Spleen (tissue), 11 donors: Measurements from ENCODE around the gene SCN4B. TPM values are rescaled to one million over a fixed set of nuclear protein-coding genes. Genes with fewer than 3 reads are reported as not detected.

ENCODE experiments used
- DNase-seq: peaks from one replicate; pipeline ENCODE4 v3.0.0-alpha.2; 2020
- H3K27ac ChIP-seq, 8 donors: fragments of 200-600 bp; sonication (generic) in 7 of 8; 1 replicate in 4 of 8; 2 replicates in 4 of 8; pipeline versions ENCODE4 v1.5.0 to v1.8.0; 2016 to 2021; ENCODE audit warnings: inconsistent platforms in 4 of 8, mild to moderate bottlenecking in 4 of 8, moderate library complexity in 1 of 8
- H3K27me3 ChIP-seq, 7 donors: fragments of 200-600 bp; sonication (generic) in 6 of 7; replicated peaks in 1 of 7; 1 replicate in 4 of 7; 2 replicates in 3 of 7; pipeline versions ENCODE4 v1.5.0 to v1.8.0; 2016 to 2021; ENCODE audit warnings: inconsistent platforms in 3 of 7, mild to moderate bottlenecking in 1 of 7
- H3K36me3 ChIP-seq, 6 donors: fragments of 200-600 bp; sonication (generic) in 5 of 6; 1 replicate in 4 of 6; 2 replicates in 2 of 6; pipeline versions ENCODE4 v1.5.0 to v1.8.0; 2016 to 2021; ENCODE audit warnings: inconsistent platforms in 2 of 6
- H3K4me1 ChIP-seq, 6 donors: fragments of 200-600 bp; sonication (generic) in 5 of 6; 1 replicate in 3 of 6; 2 replicates in 3 of 6; pipeline versions ENCODE4 v1.5.0 to v1.8.0; 2016 to 2021; ENCODE audit warnings: inconsistent platforms in 3 of 6
- H3K4me3 ChIP-seq, 8 donors: fragments of 200-600 bp; sonication (generic) in 7 of 8; 1 replicate in 4 of 8; 2 replicates in 4 of 8; pipeline versions ENCODE4 v1.5.0 to v1.8.0; 2016 to 2021; ENCODE audit warnings: inconsistent platforms in 4 of 8, mild to moderate bottlenecking in 4 of 8, moderate library complexity in 2 of 8
- H3K9me3 ChIP-seq, 8 donors: fragments of 200-600 bp; sonication (generic) in 7 of 8; 1 replicate in 4 of 8; 2 replicates in 4 of 8; pipeline versions ENCODE4 v1.5.0 to v1.8.0; 2016 to 2021; ENCODE audit warnings: inconsistent platforms in 4 of 8
- POLR2A ChIP-seq, 3 donors: fragments of 450-650 bp; IDR thresholded peaks; one replicate each; pipeline ENCODE4 v1.5.1; 2017; ENCODE audit warnings: antibody characterized with exemption in 3 of 3, mild to moderate bottlenecking in 1 of 3
- POLR2AphosphoS5 ChIP-seq, 3 donors: sonication (generic); formaldehyde crosslinking; IDR thresholded peaks; one replicate each; pipeline ENCODE4 v1.5.1; 2017; ENCODE audit warnings: antibody characterized with exemption in 3 of 3
- WGBS, 5 donors: extraction: QIAGEN DNeasy Blood & Tissue Kit in 3 of 5; methylation state at CpG; one replicate each; pipeline versions ENCODE4 v1.1.5 to v1.1.7; 2013 to 2018; 5-methylcytosine and 5-hydroxymethylcytosine counted together
- intact Hi-C: fragments of 100-400 bp; cut with DNase I; formaldehyde crosslinking; loops from one replicate; pipeline ENCODE4 v1.15.0; 2023; ENCODE audit warnings: low total_unique reads
- polyA plus RNA-seq, 3 donors: library from polyadenylated mRNA; stranded (reverse); fragments of 200-250 nt; gene quantifications; one replicate each; pipeline ENCODE4 v1.2.1, GENCODE V29; 2013
- total RNA-seq, 7 donors: library from RNA; depleted of rRNA in 3 of 7; stranded (reverse); fragments of >200 nt in 3 of 7; fragmentation: NEBNext Ultra II Directional in 4 of 7; extraction: Animal tissue kit (Norgen Biotek cat#: 25700) in 4 of 7; gene quantifications; one replicate each; pipeline versions ENCODE4 v1.1.0 to v1.2.1, GENCODE V29; 2016 to 2021
- TF ChIP-seq, protein P1 (sequence below), 11 experiments: fragments of 200-600 bp in 7 of 11; fragments of 450-650 bp in 4 of 11; sonication (generic) in 4 of 11; IDR thresholded peaks in 8 of 11; conservative IDR thresholded peaks in 3 of 11; 1 replicate in 7 of 11; 2 replicates in 4 of 11; pipeline versions ENCODE4 v1.4.0 to v1.8.0; 2016 to 2021; ENCODE audit warnings: antibody characterized with exemption in 11 of 11, inconsistent platforms in 4 of 11, mild to moderate bottlenecking in 1 of 11
- donor health status: healthy with polysubstance abuse.
- donor health status: DM: no; HTN: no; CAD: no; lungs with moderate emphysema.
- donor health status: DM: no; HTN: no; CAD: no.
- donor health status: Bipolar disorder and iron deficiency.
- donor health status: healthy.
- donor health status: DM: no; HTN: no; CAD: no.
- donor health status: DM: yes; HTN: yes; CAD: no.

The SCN4B gene
- total and polyA plus RNA-seq, 10 donors = 0.06 to 1.9 (median 0.41) TPM; not detected in 2

DNA sequence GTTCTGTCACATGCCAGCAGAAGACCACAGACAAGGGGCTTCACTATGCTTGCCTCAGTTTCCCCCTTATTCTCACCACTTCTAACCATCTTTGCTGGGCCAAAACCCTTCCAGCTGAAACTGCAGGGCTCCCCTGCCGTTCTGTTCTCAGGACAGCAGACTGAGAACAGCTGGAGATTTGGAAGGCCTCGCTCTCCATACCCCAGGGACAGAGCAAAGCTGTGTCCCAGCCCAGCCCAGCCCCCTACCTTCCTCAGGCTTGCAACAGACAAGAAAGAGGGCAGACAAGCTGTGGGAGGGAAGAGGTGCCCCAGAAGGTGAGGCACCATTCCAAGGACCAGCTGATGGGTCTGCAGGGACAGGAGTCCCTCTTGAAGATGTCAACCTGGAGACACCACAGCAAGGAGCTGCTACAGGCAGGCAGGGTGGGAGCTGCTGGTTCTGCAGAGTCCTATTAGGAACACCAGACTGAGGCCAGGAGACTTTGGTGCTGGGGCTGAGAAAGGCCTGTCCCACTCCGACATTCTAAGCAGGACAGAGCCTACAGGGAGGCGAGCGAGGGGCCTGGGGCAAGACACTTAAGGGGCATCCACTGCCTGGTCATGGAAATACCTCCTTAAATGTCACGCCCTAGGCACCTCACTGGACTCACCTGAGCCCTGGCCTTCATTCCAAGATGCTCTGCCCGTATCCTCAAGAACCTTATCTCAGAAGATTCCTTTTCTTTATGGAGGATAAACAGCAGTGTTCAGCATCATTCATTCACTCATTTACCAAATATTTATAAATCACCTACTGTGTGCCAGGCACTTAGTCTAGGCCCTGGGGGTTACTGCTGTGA lies 16.9 kb upstream of the SCN4B start:
- H3K4me3 ChIP-seq = no peak overlapping the region
- no peak for TF ChIP-seq POLR2A (IDR thresholded peaks at IDR 0.05)
- TF ChIP-seq, protein P1, sequence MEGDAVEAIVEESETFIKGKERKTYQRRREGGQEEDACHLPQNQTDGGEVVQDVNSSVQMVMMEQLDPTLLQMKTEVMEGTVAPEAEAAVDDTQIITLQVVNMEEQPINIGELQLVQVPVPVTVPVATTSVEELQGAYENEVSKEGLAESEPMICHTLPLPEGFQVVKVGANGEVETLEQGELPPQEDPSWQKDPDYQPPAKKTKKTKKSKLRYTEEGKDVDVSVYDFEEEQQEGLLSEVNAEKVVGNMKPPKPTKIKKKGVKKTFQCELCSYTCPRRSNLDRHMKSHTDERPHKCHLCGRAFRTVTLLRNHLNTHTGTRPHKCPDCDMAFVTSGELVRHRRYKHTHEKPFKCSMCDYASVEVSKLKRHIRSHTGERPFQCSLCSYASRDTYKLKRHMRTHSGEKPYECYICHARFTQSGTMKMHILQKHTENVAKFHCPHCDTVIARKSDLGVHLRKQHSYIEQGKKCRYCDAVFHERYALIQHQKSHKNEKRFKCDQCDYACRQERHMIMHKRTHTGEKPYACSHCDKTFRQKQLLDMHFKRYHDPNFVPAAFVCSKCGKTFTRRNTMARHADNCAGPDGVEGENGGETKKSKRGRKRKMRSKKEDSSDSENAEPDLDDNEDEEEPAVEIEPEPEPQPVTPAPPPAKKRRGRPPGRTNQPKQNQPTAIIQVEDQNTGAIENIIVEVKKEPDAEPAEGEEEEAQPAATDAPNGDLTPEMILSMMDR (IDR thresholded peaks at IDR 0.05 in 8 of 11, conservative IDR thresholded peaks at IDR 0.05 in 3 of 11) = no peak
- TF ChIP-seq POLR2AphosphoS5 (IDR thresholded peaks at IDR 0.05) = no peak
- 69 to 84% (median 78%) methylated on average over 6 to 7 of the region's 7 CpGs for WGBS, 5 donors
- H3K27me3 ChIP-seq = peaks cover 0 to 69% (median 3%) of the 10 kb centered on the region in 7 donors
- intact Hi-C loops = no loop called here
- H3K36me3 ChIP-seq = no peaks in the 10 kb centered on the region
- no peaks in the 10 kb centered on the region for H3K9me3 ChIP-seq
- no peak overlapping the region for H3K27ac ChIP-seq
- no peak for DNase-seq
- H3K4me1 ChIP-seq = peaks cover 0 to 11% (median 7%) of the 10 kb centered on the region in 6 donors

- WGBS, 5 donors = 75 to 100% (median 83%) methylated on average over 3 of the region's 3 CpGs
- no peak for DNase-seq
Measured at GRCh38 chr11:118168751-118169150, 16.1 kb upstream of the SCN4B start.

GRCh38 chr11:118168316-118168715 lies 15.7 kb upstream of the SCN4B start:
- Histone ChIP-seq H3K4me1 (peaks cover 0 to 11% (median 7%) of the 10 kb centered on the region in 6 donors), H3K36me3 (no peaks in the 10 kb centered on the region), H3K4me3 (no peak overlapping the region), H3K9me3 (no peaks in the 10 kb centered on the region), H3K27ac (no peak overlapping the region), H3K27me3 (peaks cover 0 to 78% (median 3%) of the 10 kb centered on the region in 7 donors)
- 81 to 86% (median 84%) methylated on average over 5 to 8 of the region's 8 CpGs for WGBS, 5 donors
- no peak for DNase-seq
- intact Hi-C loops = no loop called here
- TF ChIP-seq POLR2AphosphoS5 (IDR thresholded peaks at IDR 0.05) = no peak
- TF ChIP-seq POLR2A (IDR thresholded peaks at IDR 0.05) = no peak
- TF ChIP-seq, protein P1 (IDR thresholded peaks at IDR 0.05 in 8 of 11, conservative IDR thresholded peaks at IDR 0.05 in 3 of 11) = no peak

More at GRCh38 chr11:118168751-118169150, 16.1 kb upstream of the SCN4B start:
- Histone ChIP-seq H3K9me3 (no peaks in the 10 kb centered on the region), H3K27me3 (peaks cover 0 to 74% (median 3%) of the 10 kb centered on the region in 7 donors), H3K4me3 (no peak overlapping the region), H3K36me3 (no peaks in the 10 kb centered on the region), H3K27ac (no peak overlapping the region), H3K4me1 (peaks cover 0 to 11% (median 7%) of the 10 kb centered on the region in 6 donors)
- TF ChIP-seq, protein P1 (IDR thresholded peaks at IDR 0.05 in 8 of 11, conservative IDR thresholded peaks at IDR 0.05 in 3 of 11) = no peak
- TF ChIP-seq POLR2A (IDR thresholded peaks at IDR 0.05) = no peak
- intact Hi-C loops = no loop called here

- H3K4me1 ChIP-seq = peaks cover 0 to 11% (median 7%) of the 10 kb centered on the region in 6 donors
- no peak overlapping the region for H3K27ac ChIP-seq
- H3K9me3 ChIP-seq = no peaks in the 10 kb centered on the region
- 86 to 93% (median 87%) methylated on average over 12 of the region's 12 CpGs for WGBS, 5 donors
- no peak overlapping the region for H3K4me3 ChIP-seq
- H3K36me3 ChIP-seq = no peaks in the 10 kb centered on the region
- TF ChIP-seq, protein P1 (IDR thresholded peaks at IDR 0.05 in 8 of 11, conservative IDR thresholded peaks at IDR 0.05 in 3 of 11) = no peak
- TF ChIP-seq POLR2A (IDR thresholded peaks at IDR 0.05) = no peak
- TF ChIP-seq POLR2AphosphoS5 (IDR thresholded peaks at IDR 0.05) = no peak
- no peak for DNase-seq
- intact Hi-C loops = no loop called here
- peaks cover 0 to 80% (median 3%) of the 10 kb centered on the region in 7 donors for H3K27me3 ChIP-seq
Measured at GRCh38 chr11:118167906-118168305, 15.3 kb upstream of the SCN4B start.
